Measurements from ENCODE around the gene DNASE2.
A peak's percentile ranks its signal among the peaks of the same experiment; 100 is the strongest.

The DNASE2 gene

DNA sequence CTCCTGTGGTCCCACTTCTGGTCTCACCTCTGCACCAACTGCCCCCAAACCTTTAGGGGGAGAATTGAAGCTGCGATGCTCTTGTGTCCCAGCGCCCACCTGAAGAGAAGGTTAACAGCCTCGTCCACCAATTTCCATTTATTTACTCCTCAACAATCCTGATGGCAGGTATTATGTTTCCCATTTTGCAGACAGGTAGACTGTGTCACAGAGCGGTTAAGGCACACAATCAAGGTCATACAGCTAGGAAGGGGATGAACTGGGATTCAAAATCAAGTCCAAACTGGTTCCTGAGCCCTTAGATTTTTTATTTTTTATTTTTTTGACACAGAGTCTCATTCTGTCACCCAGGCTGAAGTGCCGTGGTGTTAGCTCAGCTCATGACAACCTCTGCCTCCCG is 6.2 kb downstream of the DNASE2 start:
- no peak overlapping the region for H3K27ac ChIP-seq (ENCODE audit: low read length)
- H3K9me3 ChIP-seq (replicated peaks; ENCODE audit: insufficient read depth, low read length): no peaks in the 10 kb centered on the region
- H4K20me1 ChIP-seq (ENCODE audit: insufficient read depth, low read length): no peaks in the 10 kb centered on the region
- H3K4me3 ChIP-seq (ENCODE audit: low read length): no peak overlapping the region
- no peaks in the 10 kb centered on the region for H3K27me3 ChIP-seq (replicated peaks; ENCODE audit: insufficient read depth, low read length)
- H3F3A ChIP-seq (ENCODE audit: insufficient read depth, low read length): no peaks in the 10 kb centered on the region
- H3K79me2 ChIP-seq (ENCODE audit: low read length): no peaks in the 10 kb centered on the region; the same call in 1 of the 2 replicates
- no peak overlapping the region for H3K4me2 ChIP-seq (ENCODE audit: low read depth, low read length)
- no peak for DNase-seq
- H3K4me1 ChIP-seq (ENCODE audit: low read length): no peaks in the 10 kb centered on the region
- TF ChIP-seq EZH2 (optimal IDR thresholded peaks at IDR 0.05; ENCODE audit: low read depth, low read length) (no peak), CTCF (IDR thresholded peaks at IDR 0.05; ENCODE audit: low read length) (no peak)
- H3K9ac ChIP-seq (ENCODE audit: low read length): no peak overlapping the region
- H3K9me2 ChIP-seq (replicated peaks; ENCODE audit: insufficient read depth, low read length): no peaks in the 10 kb centered on the region
- H3K36me3 ChIP-seq (replicated peaks; ENCODE audit: insufficient read depth, low read length): no peaks in the 10 kb centered on the region
- no peak overlapping the region for H2AFZ ChIP-seq (ENCODE audit: low read length)

GRCh38 chr19:12873891-12874745 is 7.1 kb downstream of the DNASE2 start:
- no peaks in the 10 kb centered on the region for H3K36me3 ChIP-seq (replicated peaks; ENCODE audit: insufficient read depth, low read length)
- TF ChIP-seq EZH2 (optimal IDR thresholded peaks at IDR 0.05; ENCODE audit: low read depth, low read length) (no peak), CTCF (IDR thresholded peaks at IDR 0.05; ENCODE audit: low read length) (no peak), EZH2phosphoT487 (IDR thresholded peaks at IDR 0.05; ENCODE audit: low read length) (no peak)
- no peak overlapping the region for H2AFZ ChIP-seq (ENCODE audit: low read length)
- H3K79me2 ChIP-seq (ENCODE audit: low read length): no peaks in the 10 kb centered on the region
- no peaks in the 10 kb centered on the region for H3K9me2 ChIP-seq (replicated peaks; ENCODE audit: insufficient read depth, low read length)
- no peak overlapping the region for H3K27ac ChIP-seq (ENCODE audit: low read length)
- H4K20me1 ChIP-seq (ENCODE audit: insufficient read depth, low read length): no peaks in the 10 kb centered on the region
- H3K9me3 ChIP-seq (replicated peaks; ENCODE audit: insufficient read depth, low read length): no peaks in the 10 kb centered on the region
- no peaks in the 10 kb centered on the region for H3K27me3 ChIP-seq (replicated peaks; ENCODE audit: insufficient read depth, low read length)
- no peak overlapping the region for H3K4me2 ChIP-seq (ENCODE audit: low read depth, low read length)
- no peak overlapping the region for H3K9ac ChIP-seq (ENCODE audit: low read length)
- H3K4me3 ChIP-seq (ENCODE audit: low read length): no peak overlapping the region
- no peaks in the 10 kb centered on the region for H3F3A ChIP-seq (ENCODE audit: insufficient read depth, low read length)
- DNase-seq: no peak
- no peaks in the 10 kb centered on the region for H3K4me1 ChIP-seq (ENCODE audit: low read length)

- no peak overlapping the region for H3K4me2 ChIP-seq (ENCODE audit: low read depth, low read length)
- no peak overlapping the region for H2AFZ ChIP-seq (ENCODE audit: low read length)
- H3K4me3 ChIP-seq (ENCODE audit: low read length): no peak overlapping the region
Observed at GRCh38 chr19:12872941-12873890, 8.0 kb downstream of the DNASE2 start.

More at GRCh38 chr19:12872941-12873890, 8.0 kb downstream of the DNASE2 start:
- Histone ChIP-seq H3K9me3 (replicated peaks; ENCODE audit: insufficient read depth, low read length) (no peaks in the 10 kb centered on the region), H3K9me2 (replicated peaks; ENCODE audit: insufficient read depth, low read length) (no peaks in the 10 kb centered on the region), H3F3A (ENCODE audit: insufficient read depth, low read length) (no peaks in the 10 kb centered on the region), H3K9ac (ENCODE audit: low read length) (no peak overlapping the region), H3K36me3 (replicated peaks; ENCODE audit: insufficient read depth, low read length) (no peaks in the 10 kb centered on the region), H3K4me1 (ENCODE audit: low read length) (no peaks in the 10 kb centered on the region), H3K27me3 (replicated peaks; ENCODE audit: insufficient read depth, low read length) (no peaks in the 10 kb centered on the region), H3K27ac (ENCODE audit: low read length) (no peak overlapping the region), H4K20me1 (ENCODE audit: insufficient read depth, low read length) (no peaks in the 10 kb centered on the region), H3K79me2 (ENCODE audit: low read length) (no peaks in the 10 kb centered on the region)
- DNase-seq: peak; percentile 25
- no peak for TF ChIP-seq EZH2 (optimal IDR thresholded peaks at IDR 0.05; ENCODE audit: low read depth, low read length)
- no peak for TF ChIP-seq EZH2phosphoT487 (IDR thresholded peaks at IDR 0.05; ENCODE audit: low read length)
- TF ChIP-seq CTCF (IDR thresholded peaks at IDR 0.05; ENCODE audit: low read length): no peak
